ENCODE results near the gene TIFAB.

The TIFAB gene

GRCh38 chr5:135423146-135423845 is 28.9 kb downstream of the TIFAB start:
- FAIRE-seq: no peak
- TF ChIP-seq POLR2A (IDR thresholded peaks at IDR 0.05; ENCODE audit: low read depth, low read length): no peak
- DNase-seq (ENCODE audit: insufficient read length, low spot score): no peak

- no peak for TF ChIP-seq POLR2A (IDR thresholded peaks at IDR 0.05; ENCODE audit: low read depth, low read length)
- DNase-seq (ENCODE audit: insufficient read length, low spot score): no peak
- FAIRE-seq: no peak
Measured at GRCh38 chr5:135422419-135422818, 29.7 kb downstream of the TIFAB start.

DNA sequence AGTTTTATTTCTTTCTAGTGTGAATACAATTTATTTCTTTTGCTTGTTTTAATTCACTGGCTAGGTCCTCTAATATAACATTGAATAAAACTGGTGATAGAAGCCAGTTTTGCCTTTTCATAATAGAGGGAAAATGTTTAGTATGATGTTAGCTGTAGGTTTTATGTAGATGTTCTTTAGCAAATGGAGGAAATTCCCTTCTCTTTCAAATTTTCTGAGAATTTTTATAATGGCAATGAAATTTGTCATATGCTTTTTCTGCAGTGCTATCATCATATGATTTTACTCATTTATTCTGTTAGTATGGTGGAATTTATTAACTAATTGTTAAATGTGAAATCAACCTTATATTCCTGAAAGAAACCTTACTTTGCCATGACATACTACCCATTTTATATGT is 35.1 kb downstream of the TIFAB start:
- DNase-seq (ENCODE audit: insufficient read length, low spot score) (no peak), FAIRE-seq (no peak)
- TF ChIP-seq POLR2A (IDR thresholded peaks at IDR 0.05; ENCODE audit: low read depth, low read length): no peak

DNA sequence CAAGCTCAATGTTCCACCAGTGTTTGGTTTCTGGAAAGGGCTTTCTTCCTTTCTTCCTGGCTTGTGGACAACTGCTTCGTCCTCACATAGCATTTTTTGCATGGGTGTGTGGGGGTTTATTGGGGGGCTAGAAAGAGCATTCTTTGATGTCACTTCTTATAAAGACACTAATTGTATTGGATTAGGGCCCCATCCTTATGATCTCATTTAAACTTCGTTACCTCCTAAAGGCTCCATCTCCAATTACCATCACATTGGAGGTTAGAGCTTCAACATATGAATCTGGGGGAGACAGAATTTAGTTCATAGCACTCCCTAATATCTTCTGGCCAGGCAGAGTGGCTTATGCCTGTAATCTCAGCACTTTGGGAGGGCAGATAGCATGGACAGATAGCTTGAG is 47.1 kb downstream of the TIFAB start:
- no peak for TF ChIP-seq POLR2A (IDR thresholded peaks at IDR 0.05; ENCODE audit: low read depth, low read length)

DNA sequence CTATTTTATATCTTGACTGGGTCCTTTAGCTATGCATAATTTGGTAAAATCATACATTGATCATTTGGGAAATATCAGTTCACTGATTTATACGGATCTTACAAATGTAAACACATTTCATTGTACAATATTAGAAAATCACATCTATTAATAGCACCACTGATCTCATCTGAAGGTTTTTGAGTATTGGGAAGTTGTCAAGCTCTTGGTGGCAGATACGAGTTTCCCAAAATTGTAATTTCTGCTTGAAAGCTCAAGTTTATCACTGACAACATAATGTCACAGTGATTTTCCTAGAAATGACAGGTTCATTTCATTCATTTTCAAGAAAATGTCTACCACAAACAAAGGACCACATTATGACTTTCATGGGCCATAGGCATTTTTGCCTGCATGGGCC is 50.1 kb downstream of the TIFAB start:
- DNase-seq (ENCODE audit: insufficient read length, low spot score) (no peak), FAIRE-seq (no peak)
- TF ChIP-seq POLR2A (IDR thresholded peaks at IDR 0.05; ENCODE audit: low read depth, low read length): no peak

More for the DNA sequence above, 47.1 kb downstream of the TIFAB start:
- FAIRE-seq: no peak
- DNase-seq (ENCODE audit: insufficient read length, low spot score): no peak

GRCh38 chr5:135400866-135401265 is 51.3 kb downstream of the TIFAB start:
- FAIRE-seq (no peak), DNase-seq (ENCODE audit: insufficient read length, low spot score) (no peak)
- no peak for TF ChIP-seq POLR2A (IDR thresholded peaks at IDR 0.05; ENCODE audit: low read depth, low read length)

- FAIRE-seq (no peak), DNase-seq (ENCODE audit: insufficient read length, low spot score) (no peak)
- TF ChIP-seq POLR2A (IDR thresholded peaks at IDR 0.05; ENCODE audit: low read depth, low read length): no peak
Measured at GRCh38 chr5:135399794-135400542, 52.2 kb downstream of the TIFAB start.

- FAIRE-seq: no peak
- peak; percentile 81 for DNase-seq (ENCODE audit: insufficient read length, low spot score)
- TF ChIP-seq POLR2A (IDR thresholded peaks at IDR 0.05; ENCODE audit: low read depth, low read length): peak; percentile 96
Measured at GRCh38 chr5:135398855-135399793, 53.0 kb downstream of the TIFAB start, which contains the start of gene MACROH2A1. Gene MACROH2A1, minus strand, starts transcription at chr5:135399231. Its CDS starts 10,138 bp downstream, at chr5:135389093.

GRCh38 chr5:135398160-135398854 is 53.8 kb downstream of the TIFAB start:
- DNase-seq (ENCODE audit: insufficient read length, low spot score): peak; percentile 24
- no peak for TF ChIP-seq POLR2A (IDR thresholded peaks at IDR 0.05; ENCODE audit: low read depth, low read length)
- FAIRE-seq: no peak

Data from H54 (cell line).